ENCODE data around the gene MYO19.
"Not testable (repeated sequence)": the region's sequence is repeated elsewhere in the genome, so short reads cannot be mapped to it uniquely, and the experiment has no call there.

The MYO19 gene

GRCh38 chr17:36468903-36469635, 65.6 kb downstream of the MYO19 start:
- DNase-seq (ENCODE audit: low spot score) = no peak

GRCh38 chr17:36464765-36465088, 69.9 kb downstream of the MYO19 start:
- no peak for DNase-seq (ENCODE audit: low spot score)

GRCh38 chr17:36463916-36464764, 70.5 kb downstream of the MYO19 start:
- DNase-seq (ENCODE audit: low spot score) = peak; percentile 90

GRCh38 chr17:36461330-36462110, 73.1 kb downstream of the MYO19 start:
- no peak for DNase-seq (ENCODE audit: low spot score)

GRCh38 chr17:36460265-36460937, 74.3 kb downstream of the MYO19 start:
- DNase-seq (ENCODE audit: low spot score) = no peak

GRCh38 chr17:36459601-36460000, 75.1 kb downstream of the MYO19 start:
- DNase-seq (ENCODE audit: low spot score) = no peak

GRCh38 chr17:36459045-36459444, 75.6 kb downstream of the MYO19 start:
- DNase-seq (ENCODE audit: low spot score) = no peak

GRCh38 chr17:36457701-36458100, 77.0 kb downstream of the MYO19 start:
- not testable (repeated sequence) for DNase-seq (ENCODE audit: low spot score)

- not testable (repeated sequence) for DNase-seq (ENCODE audit: low spot score)
Measured at GRCh38 chr17:36452888-36453287, 81.8 kb downstream of the MYO19 start.

- DNase-seq (ENCODE audit: low spot score) = not testable (repeated sequence)
Measured at GRCh38 chr17:36449997-36450396, 84.7 kb downstream of the MYO19 start.
